MM.1S (cell line): ENCODE data around the gene TXNRD1.

Experiments
- EZH2 ChIP-seq: fragments of 300-600 bp; sonication (generic); optimal IDR thresholded peaks from 2 replicates; pipeline ENCODE3; 2017; ENCODE audit warnings: low read depth, mild to moderate bottlenecking, antibody characterized with exemption, low read length, mixed read lengths
- EZH2phosphoT487 ChIP-seq: fragments of 300-600 bp; sonication (generic); IDR thresholded peaks from 2 replicates; pipeline ENCODE4 v1.6.1; 2018; ENCODE audit warnings: antibody characterized with exemption, low read length
- TF ChIP-seq, protein P1 (sequence below): fragments of 300-600 bp; sonication (generic); IDR thresholded peaks from 2 replicates; pipeline ENCODE4 v1.5.1; 2016; ENCODE audit warnings: antibody characterized with exemption, low read length, mixed read lengths

DNA sequence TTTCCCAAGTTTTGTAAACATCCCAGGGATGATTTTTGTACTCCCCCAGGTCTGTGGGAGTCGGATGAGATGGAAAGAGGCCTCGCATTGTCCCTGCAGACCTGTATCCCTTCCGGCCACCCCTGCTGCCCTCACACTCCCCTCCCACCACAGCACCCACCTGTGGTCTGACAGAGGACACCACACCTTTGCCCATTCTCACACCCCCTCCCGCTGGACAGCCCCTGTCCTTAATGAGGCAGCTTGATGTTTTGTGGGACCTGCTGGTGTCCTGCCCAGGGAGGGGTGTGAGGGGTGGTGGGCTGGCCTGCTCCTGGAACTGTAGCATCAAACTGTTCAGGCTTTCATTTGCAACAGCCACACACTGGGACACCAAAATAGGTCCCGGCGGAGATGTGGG is 159.2 kb downstream of the TXNRD1 start:
- TF ChIP-seq, protein P1, sequence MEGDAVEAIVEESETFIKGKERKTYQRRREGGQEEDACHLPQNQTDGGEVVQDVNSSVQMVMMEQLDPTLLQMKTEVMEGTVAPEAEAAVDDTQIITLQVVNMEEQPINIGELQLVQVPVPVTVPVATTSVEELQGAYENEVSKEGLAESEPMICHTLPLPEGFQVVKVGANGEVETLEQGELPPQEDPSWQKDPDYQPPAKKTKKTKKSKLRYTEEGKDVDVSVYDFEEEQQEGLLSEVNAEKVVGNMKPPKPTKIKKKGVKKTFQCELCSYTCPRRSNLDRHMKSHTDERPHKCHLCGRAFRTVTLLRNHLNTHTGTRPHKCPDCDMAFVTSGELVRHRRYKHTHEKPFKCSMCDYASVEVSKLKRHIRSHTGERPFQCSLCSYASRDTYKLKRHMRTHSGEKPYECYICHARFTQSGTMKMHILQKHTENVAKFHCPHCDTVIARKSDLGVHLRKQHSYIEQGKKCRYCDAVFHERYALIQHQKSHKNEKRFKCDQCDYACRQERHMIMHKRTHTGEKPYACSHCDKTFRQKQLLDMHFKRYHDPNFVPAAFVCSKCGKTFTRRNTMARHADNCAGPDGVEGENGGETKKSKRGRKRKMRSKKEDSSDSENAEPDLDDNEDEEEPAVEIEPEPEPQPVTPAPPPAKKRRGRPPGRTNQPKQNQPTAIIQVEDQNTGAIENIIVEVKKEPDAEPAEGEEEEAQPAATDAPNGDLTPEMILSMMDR, result no peak
- TF ChIP-seq EZH2phosphoT487 (no peak), EZH2 (no peak)
